GM18951 (cell line): ENCODE data around the gene NMRK2.
"Not testable (repeated sequence)": the region's sequence is repeated elsewhere in the genome, so short reads cannot be mapped to it uniquely, and the experiment has no call there.

ENCODE experiments used
- POLR2A ChIP-seq: IDR thresholded peaks from 4 replicates; pipeline ENCODE4 v1.6.1; 2011; ENCODE audit warnings: mild to moderate bottlenecking; ENCODE audit not compliant: insufficient read length, insufficient read depth; ENCODE audit errors: extremely low read depth
- in situ Hi-C: fragments of 300-500 bp; cut with MboI; formaldehyde crosslinking; loops from one replicate; pipeline ENCODE4 v1.12.0; 2022; ENCODE audit warnings: low sequenced_read_pairs, mixed read lengths, inconsistent platforms; ENCODE audit not compliant: unreplicated experiment

Gene NMRK2, protein sequence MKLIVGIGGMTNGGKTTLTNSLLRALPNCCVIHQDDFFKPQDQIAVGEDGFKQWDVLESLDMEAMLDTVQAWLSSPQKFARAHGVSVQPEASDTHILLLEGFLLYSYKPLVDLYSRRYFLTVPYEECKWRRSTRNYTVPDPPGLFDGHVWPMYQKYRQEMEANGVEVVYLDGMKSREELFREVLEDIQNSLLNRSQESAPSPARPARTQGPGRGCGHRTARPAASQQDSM

DNA sequence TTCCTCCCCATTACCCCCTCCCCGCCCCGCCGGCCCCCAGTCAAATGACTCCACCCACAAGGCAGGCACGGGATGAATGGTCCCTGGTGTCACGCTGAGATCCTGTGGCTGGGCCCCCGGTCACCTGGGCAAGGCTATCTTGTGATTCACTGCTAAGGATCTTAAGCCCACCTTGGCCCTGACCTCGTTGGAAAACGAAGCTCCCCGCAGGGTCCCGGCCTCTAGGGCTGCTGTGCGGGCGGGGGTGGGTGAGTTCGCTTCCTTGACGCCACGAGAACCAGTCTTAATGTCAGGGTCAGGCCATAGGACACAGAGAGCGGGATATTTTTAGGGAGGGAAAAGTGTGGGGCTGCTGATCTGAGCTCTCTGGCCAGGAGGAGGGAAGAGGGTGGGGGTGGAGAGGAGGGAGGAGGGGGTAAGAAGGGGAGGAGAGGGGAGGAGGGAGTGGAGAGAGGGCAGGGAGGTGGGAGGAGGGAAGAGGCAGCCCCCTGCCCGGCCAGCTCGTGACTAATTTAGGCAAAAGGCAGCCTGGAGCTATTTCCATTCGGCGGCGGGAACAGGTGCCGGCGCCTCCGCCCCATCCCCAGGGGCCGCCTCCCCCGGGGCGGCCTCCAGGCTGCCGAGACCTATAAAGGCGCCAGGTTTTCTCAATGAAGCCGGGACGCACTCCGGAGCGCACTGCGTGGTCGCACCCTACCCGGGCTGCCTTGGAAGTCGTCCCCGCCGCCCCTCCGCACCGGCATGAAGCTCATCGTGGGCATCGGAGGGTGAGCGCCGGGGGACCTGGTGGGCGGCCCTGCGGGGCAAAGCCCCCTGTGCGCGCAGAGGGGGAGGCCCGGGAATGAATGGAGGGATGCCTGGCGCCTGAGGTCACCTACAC is at the start of gene NMRK2:
NMRK2 (plus strand) TSS at position 139 of the 880 bp plus-strand sequence; CDS start at position 742, 603 bp downstream.
- no peak for TF ChIP-seq POLR2A
- in situ Hi-C loops = no loop called here

DNA sequence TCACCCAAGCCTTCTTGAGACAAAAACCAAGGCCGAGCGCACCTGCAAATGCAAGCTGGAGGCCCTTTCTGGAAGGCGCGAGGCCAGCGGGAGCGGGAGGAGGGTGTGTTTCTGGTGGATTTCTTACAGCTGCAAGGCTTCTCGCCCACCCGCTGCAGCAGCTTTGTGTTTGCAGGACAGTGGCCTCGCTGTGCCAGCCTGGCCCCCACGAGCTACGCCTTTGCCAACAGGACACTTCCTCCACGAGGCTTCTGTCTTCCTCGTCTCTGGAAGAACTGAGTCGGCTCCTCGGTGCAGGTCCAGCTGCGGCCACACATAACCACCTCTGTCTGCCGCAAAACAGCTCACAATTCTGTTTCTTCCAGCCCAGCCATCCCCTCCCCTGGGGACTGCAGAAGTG is 42.3 kb upstream of the NMRK2 start:
- in situ Hi-C loops = no loop called here
- TF ChIP-seq POLR2A = no peak

DNA sequence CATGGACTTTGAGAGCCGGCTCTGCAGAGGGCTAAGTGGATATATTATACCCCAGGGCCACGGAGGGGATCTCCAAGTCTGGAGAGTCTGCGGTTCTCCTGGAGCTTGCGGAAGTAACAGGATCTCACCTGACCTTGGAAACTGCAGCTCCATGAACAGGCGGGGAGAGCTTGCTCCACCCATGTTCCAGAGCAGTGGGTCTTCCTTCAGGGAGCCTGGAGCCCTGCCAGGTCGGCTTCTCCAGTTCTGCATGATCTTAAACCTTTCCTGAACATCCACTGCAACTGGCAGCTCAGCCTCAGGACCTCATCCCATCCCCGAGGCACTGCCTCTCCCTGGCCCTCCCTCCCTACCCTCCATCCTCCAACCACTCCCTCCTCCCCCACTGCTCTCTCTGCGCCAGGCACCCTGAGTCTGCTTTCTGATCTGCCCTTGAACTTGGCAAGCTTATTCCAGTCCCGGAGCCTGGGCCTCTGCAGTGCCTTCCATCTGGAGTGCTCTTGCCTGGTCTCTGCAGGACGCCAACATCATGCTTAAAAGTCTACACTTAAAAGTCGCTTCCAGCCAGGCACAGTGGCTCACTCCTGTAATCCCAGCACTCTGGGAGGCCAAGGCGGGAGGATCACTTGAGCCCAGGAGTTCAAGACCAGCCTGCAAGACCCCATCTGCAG is 39.2 kb upstream of the NMRK2 start:
- no peak for TF ChIP-seq POLR2A
- in situ Hi-C loops = no loop called here

DNA sequence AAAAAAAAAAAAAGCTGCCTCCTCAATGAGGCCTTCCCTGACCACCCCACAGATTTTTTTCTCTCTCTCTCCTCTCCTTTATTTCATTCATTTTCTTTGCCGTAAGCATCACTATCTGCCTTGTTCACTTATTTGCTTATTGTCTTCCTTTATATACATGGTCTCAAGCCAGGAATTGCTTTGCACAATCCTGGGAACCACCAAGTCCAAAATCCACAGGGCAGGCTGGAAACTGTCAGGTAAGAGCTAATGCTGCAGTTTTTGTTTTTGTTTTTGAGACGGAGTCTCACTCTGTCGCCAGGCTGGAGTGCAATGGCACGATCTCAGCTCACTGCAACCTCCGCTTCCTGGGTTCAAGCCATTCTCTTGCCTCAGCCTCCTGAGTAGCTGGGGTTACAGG is 37.9 kb upstream of the NMRK2 start:
- in situ Hi-C loops = not testable (repeated sequence)

DNA sequence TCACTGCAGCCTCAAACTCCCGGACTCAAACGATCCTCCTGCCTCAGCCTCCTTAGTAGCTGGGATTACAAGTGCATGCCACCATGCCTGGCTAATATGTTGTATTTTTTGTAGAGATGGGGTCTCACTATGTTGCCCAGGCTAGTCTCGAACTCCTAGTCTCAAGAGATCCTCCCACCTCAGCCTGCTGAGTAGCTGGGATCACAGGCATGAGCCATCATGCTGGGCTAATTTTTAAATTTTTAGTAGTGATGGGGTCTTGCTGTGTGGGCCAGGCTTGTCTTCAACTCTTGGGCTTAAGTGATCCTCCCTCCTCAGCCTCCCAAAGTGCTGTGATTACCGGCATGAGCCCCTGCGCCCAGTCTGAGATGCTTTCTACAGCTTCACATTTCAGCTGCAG is 37.1 kb upstream of the NMRK2 start:
- TF ChIP-seq POLR2A = no peak
- in situ Hi-C loops = no loop called here

DNA sequence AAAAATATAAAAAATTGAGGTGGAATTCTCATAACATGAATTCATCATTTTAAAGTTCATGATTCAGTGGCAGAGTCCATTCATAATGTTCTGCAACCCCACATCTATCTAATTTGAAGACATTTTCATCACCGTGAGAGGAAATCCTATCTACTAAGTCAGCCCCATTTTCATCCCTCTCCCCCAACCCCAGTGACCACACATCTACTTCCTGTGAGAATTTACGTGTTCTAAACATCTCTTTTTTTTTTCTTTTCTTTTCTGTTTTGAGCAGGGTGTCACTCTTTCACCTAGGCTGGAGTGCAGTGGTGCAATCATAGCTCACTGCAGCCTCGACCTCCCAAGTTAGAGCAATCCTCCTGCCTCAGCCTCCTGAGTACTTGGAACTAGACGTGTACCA is 34.9 kb upstream of the NMRK2 start:
- in situ Hi-C loops = no loop called here
- TF ChIP-seq POLR2A = no peak

DNA sequence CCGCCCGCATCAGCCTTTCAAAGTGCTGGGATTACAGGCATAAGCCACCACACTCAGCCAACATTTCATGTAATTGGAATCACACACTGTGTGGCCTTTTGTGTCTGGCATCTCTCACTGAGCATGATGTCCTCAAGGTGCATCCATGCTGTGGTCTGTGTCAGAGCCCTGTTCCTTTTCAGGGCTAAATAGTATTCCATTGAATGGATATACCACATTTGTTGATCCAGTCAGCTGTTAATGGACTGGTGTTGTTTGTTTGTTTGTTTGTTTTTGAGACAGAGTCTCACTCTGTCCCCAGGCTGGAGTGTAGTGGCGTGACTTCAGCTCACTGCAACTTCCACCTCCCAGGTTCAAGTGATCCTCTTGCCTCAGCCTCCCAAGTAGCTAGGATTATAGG is 34.4 kb upstream of the NMRK2 start:
- no peak for TF ChIP-seq POLR2A
- in situ Hi-C loops = no loop called here

DNA sequence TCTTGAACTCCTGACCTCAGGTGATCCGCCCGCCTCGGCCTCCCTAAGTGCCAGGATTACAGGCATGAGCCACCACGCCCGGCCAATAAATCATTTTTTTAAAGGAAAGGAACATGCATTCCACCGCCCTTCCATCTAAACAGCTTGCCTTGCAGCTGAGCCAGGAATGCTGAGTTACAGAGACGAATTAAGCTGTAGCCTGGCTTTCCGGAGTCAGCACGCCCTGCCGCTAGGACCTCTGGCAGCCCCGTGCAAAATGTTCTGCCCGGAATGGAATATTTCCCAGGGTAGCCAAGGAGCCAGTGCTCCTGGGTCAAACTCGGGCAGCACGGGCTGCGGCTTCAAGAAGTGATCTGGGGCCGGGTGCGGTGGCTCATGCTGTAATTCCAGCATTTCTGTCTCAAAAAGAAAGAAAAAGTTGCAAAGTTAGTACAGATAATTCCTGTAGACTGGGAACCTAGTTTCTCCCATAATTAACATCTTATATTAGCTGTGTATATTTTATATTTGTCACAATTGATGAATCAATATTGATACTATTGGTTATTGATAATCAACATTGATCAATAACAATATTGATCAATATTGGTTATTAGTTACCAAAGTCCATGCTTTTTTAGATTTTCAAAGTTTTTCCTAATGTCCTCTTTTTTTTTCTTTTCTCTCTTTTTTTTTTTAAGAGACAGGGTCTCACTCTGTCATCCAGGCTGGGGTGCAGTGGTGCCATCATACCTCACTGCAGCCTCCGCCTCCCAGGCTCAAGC is 33.2 kb upstream of the NMRK2 start:
- in situ Hi-C loops = no loop called here
- no peak for TF ChIP-seq POLR2A

DNA sequence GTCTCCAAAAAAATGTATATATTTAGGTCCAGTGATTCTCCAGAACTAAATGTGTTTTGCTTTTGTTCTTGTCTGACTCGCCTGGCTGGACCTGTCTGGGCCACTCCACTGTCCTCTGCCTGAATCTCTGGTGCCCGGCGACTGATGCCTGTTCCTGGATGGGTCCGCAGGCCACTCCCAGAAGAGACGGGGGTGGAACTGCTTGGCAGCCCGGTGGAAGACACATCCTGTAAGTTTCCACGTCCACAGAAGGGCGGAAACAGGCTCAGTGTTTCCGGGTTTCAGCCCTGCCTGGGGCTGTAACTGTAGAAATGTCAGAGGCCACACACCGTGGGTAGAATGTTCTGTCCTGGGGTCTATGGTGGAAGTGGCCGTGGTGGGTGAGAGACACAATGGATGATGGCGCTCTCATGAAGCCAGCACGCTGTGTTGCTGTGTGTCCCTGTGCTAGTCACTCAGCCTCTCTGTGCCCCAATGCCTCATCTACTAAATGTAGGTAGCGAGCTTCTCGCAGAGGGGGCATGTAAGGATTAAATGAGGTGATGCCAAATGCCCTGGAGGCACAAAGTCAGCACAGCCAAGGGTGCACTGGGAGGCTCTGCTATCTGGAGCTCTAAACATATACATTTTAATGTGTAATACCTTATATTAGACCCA is 30.4 kb upstream of the NMRK2 start:
- in situ Hi-C loops = no loop called here
- no peak for TF ChIP-seq POLR2A

DNA sequence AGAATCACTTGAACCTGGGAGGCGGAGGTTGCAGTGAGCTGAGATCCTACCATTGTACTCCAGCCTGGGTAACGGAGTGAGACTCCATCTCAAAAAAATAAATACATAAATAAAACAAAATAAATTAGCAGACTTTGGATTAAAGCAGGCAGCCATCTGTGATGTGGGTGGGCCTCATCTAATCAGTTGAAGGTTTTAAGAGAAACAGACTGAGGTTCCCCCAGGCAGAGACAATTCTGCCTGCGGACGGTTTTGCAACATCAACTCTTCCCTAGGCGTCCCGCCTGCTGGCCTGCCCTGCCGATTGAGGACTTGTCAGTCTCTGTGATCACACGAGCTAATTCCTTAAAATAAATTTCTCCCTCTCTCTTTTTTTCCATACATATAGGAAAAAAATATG is 28.6 kb upstream of the NMRK2 start:
- in situ Hi-C loops = no loop called here
- no peak for TF ChIP-seq POLR2A

DNA sequence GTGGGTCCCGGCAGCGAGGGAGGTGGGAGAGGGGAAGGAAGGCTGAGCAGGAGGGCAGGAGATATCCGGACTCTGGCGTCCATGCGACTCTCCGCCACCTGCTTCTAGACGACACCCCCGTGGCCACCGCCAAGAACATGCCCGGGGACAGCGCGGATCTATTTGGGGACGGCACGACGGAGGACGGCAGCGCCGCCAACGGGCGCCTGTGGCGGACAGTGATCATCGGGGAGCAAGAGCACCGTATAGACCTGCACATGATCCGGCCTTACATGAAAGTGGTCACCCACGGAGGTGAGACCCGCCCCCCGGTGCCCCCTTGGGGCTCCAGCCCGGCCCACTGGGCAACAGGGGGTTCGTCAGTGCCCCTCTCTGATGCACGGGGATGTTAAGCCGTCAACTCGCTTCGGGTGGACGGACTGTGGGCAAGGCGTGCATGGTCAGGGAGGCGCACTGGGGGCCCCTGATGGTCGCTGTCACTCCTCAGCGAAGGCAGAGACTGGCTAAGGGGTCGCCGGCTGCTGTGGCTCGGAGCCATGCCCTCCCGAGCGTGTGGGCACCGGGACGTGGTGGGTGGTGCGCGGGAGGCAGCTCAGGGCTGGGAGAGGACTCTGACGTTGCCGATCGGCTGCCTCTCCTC is 25.1 kb upstream of the NMRK2 start:
- in situ Hi-C loops = no loop called here

More for the DNA sequence above, 25.1 kb upstream of the NMRK2 start:
- TF ChIP-seq POLR2A = no peak
